DND-41 (cell line): Measurements from ENCODE around the gene PDIA4.

Experiments
- ATAC-seq: fragments of 200-7000 bp; cut with Tn5 transposase; 3 replicates; pipeline ENCODE4 v1.9.1; 2021; ENCODE audit warnings: low read depth; ENCODE audit not compliant: insufficient read depth
- DNase-seq: peaks from one replicate; pipeline ENCODE4 v3.0.0-alpha.2; 2020
- H2AFZ ChIP-seq: 2 replicates; pipeline ENCODE4 v1.6.0; 2012; ENCODE audit warnings: low read depth, low read length
- H3K27ac ChIP-seq: 2 replicates; pipeline ENCODE4 v1.5.1; 2012; ENCODE audit warnings: low read length, inconsistent platforms
- H3K27me3 ChIP-seq: fragments of 200-600 bp; sonication (generic); 2 replicates; pipeline ENCODE4 v1.6.0; 2012; ENCODE audit warnings: low read length, mild to moderate bottlenecking, inconsistent platforms; ENCODE audit not compliant: insufficient read depth, poor library complexity
- H3K36me3 ChIP-seq: 2 replicates; pipeline ENCODE4 v1.5.1; 2012; ENCODE audit warnings: low read length, inconsistent platforms; ENCODE audit not compliant: insufficient read depth
- H3K4me1 ChIP-seq: 2 replicates; pipeline ENCODE4 v1.5.1; 2012; ENCODE audit warnings: mild to moderate bottlenecking, low read length; ENCODE audit not compliant: insufficient read depth
- H3K4me2 ChIP-seq: 2 replicates; pipeline ENCODE4 v1.6.0; 2012; ENCODE audit warnings: mild to moderate bottlenecking, moderate library complexity, low read length, inconsistent platforms; ENCODE audit not compliant: insufficient read depth
- H3K4me3 ChIP-seq, 2 experiments: fragments of 200-600 bp in 1 of 2; shearing (Covaris generic) in 1 of 2; 2 replicates each; pipeline ENCODE4 v1.5.1; 2012 to 2016; ENCODE audit warnings: inconsistent platforms in 2 of 2, low read length in 2 of 2, mild to moderate bottlenecking in 2 of 2, low read depth in 1 of 2, moderate library complexity in 1 of 2
- H3K79me2 ChIP-seq: 2 replicates; pipeline ENCODE4 v1.6.0; 2012; ENCODE audit warnings: low read length, inconsistent platforms; ENCODE audit not compliant: insufficient read depth
- H3K9ac ChIP-seq: 2 replicates; pipeline ENCODE4 v1.6.0; 2012; ENCODE audit warnings: low read depth, mild to moderate bottlenecking, inconsistent platforms, low read length, moderate library complexity
- H3K9me3 ChIP-seq: 2 replicates; pipeline ENCODE4 v1.5.1; 2012; ENCODE audit warnings: low read length, moderate library complexity, mild to moderate bottlenecking, inconsistent platforms; ENCODE audit not compliant: insufficient read depth, severe bottlenecking
- H4K20me1 ChIP-seq: 2 replicates; pipeline ENCODE4 v1.6.0; 2012; ENCODE audit warnings: low read length; ENCODE audit not compliant: insufficient read depth
- EZH2 ChIP-seq: IDR thresholded peaks from 3 replicates; pipeline ENCODE4 v1.6.1; 2012; ENCODE audit warnings: borderline replicate concordance, low read depth, mild to moderate bottlenecking, moderate library complexity, low read length, inconsistent platforms; ENCODE audit not compliant: severe bottlenecking
- TF ChIP-seq, protein P1 (sequence below): IDR thresholded peaks from 2 replicates; pipeline ENCODE4 v1.5.1; 2012; ENCODE audit warnings: borderline replicate concordance, low read length, moderate library complexity, mild to moderate bottlenecking; ENCODE audit not compliant: poor library complexity, severe bottlenecking; ENCODE audit errors: extremely low read depth

The PDIA4 gene

GRCh38 chr7:148993193-148993592, 35.1 kb downstream of the PDIA4 start:
- peaks cover 8% of the 10 kb centered on the region for H3K4me1 ChIP-seq
- H3K36me3 ChIP-seq = no peaks in the 10 kb centered on the region
- no peak overlapping the region for H3K4me2 ChIP-seq
- H3K79me2 ChIP-seq = no peaks in the 10 kb centered on the region
- ATAC-seq (no peak), DNase-seq (no peak)
- H4K20me1 ChIP-seq = no peaks in the 10 kb centered on the region
- TF ChIP-seq, protein P1, sequence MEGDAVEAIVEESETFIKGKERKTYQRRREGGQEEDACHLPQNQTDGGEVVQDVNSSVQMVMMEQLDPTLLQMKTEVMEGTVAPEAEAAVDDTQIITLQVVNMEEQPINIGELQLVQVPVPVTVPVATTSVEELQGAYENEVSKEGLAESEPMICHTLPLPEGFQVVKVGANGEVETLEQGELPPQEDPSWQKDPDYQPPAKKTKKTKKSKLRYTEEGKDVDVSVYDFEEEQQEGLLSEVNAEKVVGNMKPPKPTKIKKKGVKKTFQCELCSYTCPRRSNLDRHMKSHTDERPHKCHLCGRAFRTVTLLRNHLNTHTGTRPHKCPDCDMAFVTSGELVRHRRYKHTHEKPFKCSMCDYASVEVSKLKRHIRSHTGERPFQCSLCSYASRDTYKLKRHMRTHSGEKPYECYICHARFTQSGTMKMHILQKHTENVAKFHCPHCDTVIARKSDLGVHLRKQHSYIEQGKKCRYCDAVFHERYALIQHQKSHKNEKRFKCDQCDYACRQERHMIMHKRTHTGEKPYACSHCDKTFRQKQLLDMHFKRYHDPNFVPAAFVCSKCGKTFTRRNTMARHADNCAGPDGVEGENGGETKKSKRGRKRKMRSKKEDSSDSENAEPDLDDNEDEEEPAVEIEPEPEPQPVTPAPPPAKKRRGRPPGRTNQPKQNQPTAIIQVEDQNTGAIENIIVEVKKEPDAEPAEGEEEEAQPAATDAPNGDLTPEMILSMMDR = no peak
- TF ChIP-seq EZH2 = no peak
- H3K4me3 ChIP-seq = no peak overlapping the region
- H3K9ac ChIP-seq = no peak overlapping the region
- H3K9me3 ChIP-seq = no peaks in the 10 kb centered on the region
- H3K27me3 ChIP-seq = no peaks in the 10 kb centered on the region
- H3K27ac ChIP-seq = no peak overlapping the region
- H2AFZ ChIP-seq = no peak overlapping the region

GRCh38 chr7:148991536-148991935, 36.8 kb downstream of the PDIA4 start:
- H3K27me3 ChIP-seq = no peaks in the 10 kb centered on the region
- ATAC-seq (no peak), DNase-seq (no peak)
- H3K4me1 ChIP-seq = peaks cover 19% of the 10 kb centered on the region
- no peak overlapping the region for H2AFZ ChIP-seq
- no peak overlapping the region for H3K4me2 ChIP-seq
- H3K36me3 ChIP-seq = no peaks in the 10 kb centered on the region
- no peak overlapping the region for H3K27ac ChIP-seq
- H3K4me3 ChIP-seq = no peak overlapping the region
- no peak for TF ChIP-seq EZH2
- TF ChIP-seq, protein P1 = no peak
- H3K9me3 ChIP-seq = no peaks in the 10 kb centered on the region
- H4K20me1 ChIP-seq = no peaks in the 10 kb centered on the region
- no peaks in the 10 kb centered on the region for H3K79me2 ChIP-seq
- H3K9ac ChIP-seq = no peak overlapping the region

GRCh38 chr7:148987751-148988512, 40.4 kb downstream of the PDIA4 start:
- Histone ChIP-seq H3K4me2 (peak overlapping the region; percentile 99), H3K27me3 (no peaks in the 10 kb centered on the region), H2AFZ (peak overlapping the region; percentile 98), H3K4me1 (peaks cover 52% of the 10 kb centered on the region), H3K9me3 (no peaks in the 10 kb centered on the region), H3K36me3 (no peaks in the 10 kb centered on the region), H3K79me2 (no peaks in the 10 kb centered on the region), H3K27ac (peak overlapping the region; percentile 78), H4K20me1 (no peaks in the 10 kb centered on the region), H3K4me3 (peak overlapping the region; percentile 82 to 92), H3K9ac (peak overlapping the region; percentile 67)
- TF ChIP-seq EZH2 = no peak
- TF ChIP-seq, protein P1 = no peak
- ATAC-seq = peak; percentile 16; the same call in 2 of the 3 replicates
- DNase-seq = peak; percentile 24
